Skeletal muscle tissue (tissue), 4 donors: ENCODE measurements around the gene TSHR. TPM values are rescaled to one million over a fixed set of nuclear protein-coding genes. Genes with fewer than 3 reads are reported as not detected.

Experiments
- H3K27ac ChIP-seq: one replicate; pipeline ENCODE4 v1.7.0; 2013; ENCODE audit warnings: mild to moderate bottlenecking, low read depth, low read length, inconsistent platforms
- H3K27me3 ChIP-seq, 3 donors: one replicate each; pipeline ENCODE4 v1.7.0; 2013; ENCODE audit warnings: low read length in 3 of 3; ENCODE audit not compliant: control insufficient read depth in 3 of 3, insufficient read depth in 3 of 3
- H3K36me3 ChIP-seq, 3 donors: one replicate each; pipeline ENCODE4 v1.7.0; 2013; ENCODE audit warnings: low read length in 3 of 3; ENCODE audit not compliant: control insufficient read depth in 3 of 3, insufficient read depth in 3 of 3
- H3K4me1 ChIP-seq, 3 donors: one replicate each; pipeline ENCODE4 v1.7.0; 2013; ENCODE audit warnings: low read length in 3 of 3, mild to moderate bottlenecking in 3 of 3; ENCODE audit not compliant: control insufficient read depth in 3 of 3, insufficient read depth in 3 of 3
- H3K4me3 ChIP-seq, 3 donors: one replicate each; pipeline ENCODE4 v1.7.0; 2013; ENCODE audit warnings: low read length in 3 of 3
- H3K9ac ChIP-seq, 3 donors: one replicate each; pipeline ENCODE4 v1.7.0; 2013; ENCODE audit warnings: low read length in 3 of 3, mild to moderate bottlenecking in 3 of 3, moderate library complexity in 2 of 3, low read depth in 1 of 3
- H3K9me3 ChIP-seq, 3 donors: one replicate each; pipeline ENCODE4 v1.7.0; 2013; ENCODE audit warnings: low read length in 3 of 3; ENCODE audit not compliant: control insufficient read depth in 3 of 3
- total RNA-seq: library from RNA; depleted of rRNA; stranded (reverse); fragments of >200 nt; gene quantifications from one replicate; pipeline ENCODE4 v1.2.3, GENCODE V29; 2014
- donor health status: Osteomylitis.

The TSHR gene
- total RNA-seq, 1 donor from 2014 or later: under 0.01 TPM

DNA sequence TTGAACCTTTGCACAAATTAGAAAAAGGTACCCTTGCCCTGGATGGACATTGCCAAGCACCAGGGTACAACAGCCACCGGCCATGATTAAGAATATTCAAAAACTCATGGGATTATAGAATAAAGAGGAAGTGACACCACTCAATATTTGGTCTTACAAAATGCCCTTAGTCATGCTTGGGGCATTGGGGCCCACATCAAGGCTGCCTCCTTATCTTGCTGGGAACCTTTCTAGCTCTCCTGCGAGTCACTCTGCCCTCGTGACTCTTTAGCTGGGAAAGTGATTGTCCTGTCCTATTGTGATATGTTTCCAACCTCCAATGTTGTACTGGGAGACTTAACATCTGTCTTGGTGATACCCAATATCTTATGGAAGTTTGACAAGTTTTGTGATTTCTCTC is 207.5 kb downstream of the TSHR start:
- Histone ChIP-seq H3K4me1 (no peaks in the 10 kb centered on the region), H3K9me3 (no peaks in the 10 kb centered on the region), H3K36me3 (no peaks in the 10 kb centered on the region), H3K4me3 (no peak overlapping the region), H3K27ac (no peak overlapping the region), H3K27me3 (no peaks in the 10 kb centered on the region), H3K9ac (no peak overlapping the region)

DNA sequence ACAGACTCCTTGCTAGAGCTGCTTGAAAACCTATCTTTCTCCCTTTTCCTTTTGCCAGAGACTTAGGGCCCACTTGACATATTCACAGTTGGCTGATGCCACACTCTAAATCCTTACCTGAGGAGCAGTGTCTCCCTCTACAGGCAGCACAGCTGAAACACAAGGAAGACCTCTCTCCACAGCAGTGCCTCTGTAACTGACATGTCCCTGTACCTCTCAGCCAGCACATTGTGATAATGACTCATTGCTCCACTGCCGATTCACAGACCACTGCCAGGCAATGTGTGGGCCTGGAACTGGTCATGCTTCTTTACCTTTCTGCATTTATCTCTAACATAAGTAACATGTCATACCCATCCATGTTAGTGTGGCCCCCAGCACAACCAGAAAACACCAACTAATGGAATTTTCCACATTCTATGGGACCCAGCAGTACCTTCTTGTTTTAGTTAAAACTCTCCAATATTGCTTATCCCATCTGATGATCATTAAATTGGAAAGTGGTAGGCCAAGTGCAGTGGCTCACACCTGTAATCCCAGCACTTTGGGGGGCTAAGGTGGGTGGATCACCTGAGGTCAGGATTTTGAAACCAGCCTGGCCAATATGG is 208.8 kb downstream of the TSHR start:
- Histone ChIP-seq H3K9me3 (no peaks in the 10 kb centered on the region), H3K27me3 (no peaks in the 10 kb centered on the region), H3K27ac (no peak overlapping the region), H3K36me3 (no peaks in the 10 kb centered on the region), H3K9ac (no peak overlapping the region), H3K4me1 (peaks cover 0 to 1% (median 1%) of the 10 kb centered on the region in 3 donors), H3K4me3 (no peak overlapping the region)

DNA sequence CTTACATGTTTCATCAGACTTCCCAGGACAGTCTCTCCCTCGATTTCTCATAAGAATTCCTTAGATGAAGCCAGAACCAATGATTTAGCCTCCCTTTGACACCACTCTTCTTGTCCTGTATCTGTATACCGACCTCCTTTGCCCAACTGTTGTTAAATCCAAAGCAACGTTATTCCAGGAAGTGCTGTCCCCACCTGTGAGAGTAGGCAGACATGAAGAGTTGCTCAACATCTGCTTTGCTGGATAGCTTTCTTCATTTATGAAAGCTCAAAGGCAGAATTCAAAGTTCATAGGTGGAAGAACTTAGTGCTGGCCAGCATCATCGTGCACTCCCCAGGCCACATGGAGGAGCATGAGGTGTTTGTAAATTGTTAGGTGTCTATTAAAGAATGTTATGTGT is 209.8 kb downstream of the TSHR start:
- Histone ChIP-seq H3K4me1 (peaks cover 0 to 10% (median 8%) of the 10 kb centered on the region in 3 donors), H3K27ac (no peak overlapping the region)

DNA sequence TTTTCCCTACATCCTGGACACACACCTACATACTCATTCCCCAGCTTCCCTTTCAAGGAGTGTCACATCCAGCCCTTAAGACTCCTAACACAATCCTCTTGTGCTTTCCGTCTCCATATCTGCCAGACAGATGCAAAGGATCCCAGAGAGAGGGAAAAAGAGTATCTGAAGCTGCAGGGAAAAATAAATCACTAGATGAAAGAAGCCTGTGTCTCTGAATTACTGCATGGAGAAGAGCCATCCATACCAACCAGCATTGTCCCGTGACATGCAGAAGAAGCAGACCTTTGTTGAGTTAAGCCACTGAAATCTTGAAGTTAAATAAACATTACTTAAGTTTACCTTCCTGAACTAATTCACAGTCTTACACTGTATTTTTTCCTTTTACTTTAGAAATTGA is 210.7 kb downstream of the TSHR start:
- Histone ChIP-seq H3K9ac (no peak overlapping the region), H3K4me1 (peaks cover 0 to 12% (median 10%) of the 10 kb centered on the region in 3 donors), H3K27ac (no peak overlapping the region), H3K27me3 (no peaks in the 10 kb centered on the region), H3K36me3 (no peaks in the 10 kb centered on the region), H3K4me3 (no peak overlapping the region), H3K9me3 (no peaks in the 10 kb centered on the region)

More for the DNA sequence above, 209.8 kb downstream of the TSHR start:
- Histone ChIP-seq H3K27me3 (no peaks in the 10 kb centered on the region), H3K9ac (no peak overlapping the region), H3K9me3 (no peaks in the 10 kb centered on the region), H3K36me3 (no peaks in the 10 kb centered on the region), H3K4me3 (no peak overlapping the region)

DNA sequence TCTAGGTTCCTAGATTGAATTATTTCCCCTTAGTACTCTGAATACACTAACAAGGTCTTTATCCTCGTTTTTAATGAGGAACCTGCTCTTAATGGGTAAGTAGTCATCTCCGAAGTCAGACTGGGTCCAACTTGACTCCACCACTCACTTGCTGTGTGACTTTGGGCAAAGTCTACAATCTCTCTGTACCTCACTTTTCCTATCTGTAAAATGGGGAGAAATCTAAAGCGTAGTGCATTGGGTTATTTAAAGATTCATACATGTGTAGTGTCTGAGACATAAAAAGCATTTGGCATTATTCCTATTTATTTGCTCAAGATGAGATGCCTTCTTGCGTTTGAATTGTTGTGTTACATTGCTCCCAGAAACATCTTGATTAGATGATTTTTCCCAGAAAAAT is 213.8 kb downstream of the TSHR start:
- H3K27ac ChIP-seq: peak overlapping the region; percentile 96
- H3K36me3 ChIP-seq: no peaks in the 10 kb centered on the region
- no peaks in the 10 kb centered on the region for H3K27me3 ChIP-seq
- H3K4me3 ChIP-seq: peak overlapping the region; percentile 88 to 95 (median 94)
- H3K9ac ChIP-seq: peak overlapping the region; percentile 88 to 99 (median 94)
- no peaks in the 10 kb centered on the region for H3K9me3 ChIP-seq
- peaks cover 0 to 12% (median 10%) of the 10 kb centered on the region in 3 donors for H3K4me1 ChIP-seq

DNA sequence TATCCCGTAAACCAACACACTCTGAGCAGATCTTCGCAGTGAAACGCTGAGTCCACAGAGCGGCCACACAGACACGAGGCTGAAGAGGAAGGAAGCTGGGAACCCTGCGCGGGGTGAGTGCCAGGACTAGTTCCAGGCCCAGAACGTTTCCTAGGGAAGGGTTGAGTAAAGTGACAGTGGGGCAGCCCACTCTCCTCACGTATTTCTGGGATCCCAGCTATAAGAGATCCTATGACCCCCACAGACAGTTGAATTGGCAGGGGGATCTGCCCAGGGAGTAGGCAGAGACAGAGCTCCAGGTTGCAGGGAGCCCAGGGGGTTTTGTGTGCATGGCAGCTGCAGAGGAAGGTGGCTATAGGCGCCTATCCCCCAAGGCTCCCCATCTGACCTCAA is 214.3 kb downstream of the TSHR start:
- Histone ChIP-seq H3K27ac (peak overlapping the region; percentile 96), H3K36me3 (no peaks in the 10 kb centered on the region), H3K9me3 (no peaks in the 10 kb centered on the region), H3K4me1 (peaks cover 0 to 12% (median 10%) of the 10 kb centered on the region in 3 donors), H3K4me3 (peak overlapping the region; percentile 88 to 95 (median 94)), H3K9ac (peak overlapping the region; percentile 88 to 99 (median 94)), H3K27me3 (no peaks in the 10 kb centered on the region)

DNA sequence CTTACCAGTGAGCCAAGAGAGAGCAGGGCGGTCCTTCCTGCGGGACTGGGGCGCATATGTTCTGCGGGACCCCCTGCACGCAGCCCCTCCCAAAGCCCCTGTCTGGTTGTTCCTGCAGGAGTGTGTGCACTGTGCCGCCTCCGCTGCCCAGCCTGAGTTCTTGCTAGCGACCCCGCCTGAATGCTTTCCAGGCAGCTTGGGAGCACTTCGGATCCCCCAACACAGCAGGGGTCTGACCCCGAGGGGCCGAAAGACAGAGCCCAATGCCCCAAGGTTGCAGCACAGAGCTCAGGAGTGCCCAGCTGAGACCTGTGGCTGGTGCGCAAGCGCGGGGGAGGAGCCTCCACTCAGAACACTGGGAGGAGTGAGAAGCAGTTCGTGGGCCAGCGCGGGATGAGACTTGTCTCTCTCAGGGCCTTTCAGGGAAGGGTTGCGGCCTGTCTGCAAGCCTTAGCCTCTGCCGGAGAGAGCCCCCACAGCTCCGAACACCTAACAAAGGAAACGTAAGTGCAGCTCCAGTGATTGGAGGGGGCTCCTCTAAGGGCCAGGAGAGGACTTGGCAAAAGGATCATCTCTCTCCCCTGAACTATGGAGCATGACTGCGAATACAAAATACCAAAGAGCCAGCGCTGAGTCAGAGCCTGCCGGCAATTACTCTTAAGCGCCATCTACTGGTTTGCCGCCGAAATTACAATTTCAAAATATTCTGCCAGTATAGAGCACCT is 214.8 kb downstream of the TSHR start:
- peak overlapping the region; percentile 96 for H3K27ac ChIP-seq
- H3K9me3 ChIP-seq: no peaks in the 10 kb centered on the region
- H3K27me3 ChIP-seq: no peaks in the 10 kb centered on the region
- H3K36me3 ChIP-seq: no peaks in the 10 kb centered on the region
- peak overlapping the region; percentile 88 to 99 (median 94) for H3K9ac ChIP-seq
- H3K4me1 ChIP-seq: peaks cover 0 to 12% (median 10%) of the 10 kb centered on the region in 3 donors
- peak overlapping the region; percentile 88 to 95 (median 94) for H3K4me3 ChIP-seq

DNA sequence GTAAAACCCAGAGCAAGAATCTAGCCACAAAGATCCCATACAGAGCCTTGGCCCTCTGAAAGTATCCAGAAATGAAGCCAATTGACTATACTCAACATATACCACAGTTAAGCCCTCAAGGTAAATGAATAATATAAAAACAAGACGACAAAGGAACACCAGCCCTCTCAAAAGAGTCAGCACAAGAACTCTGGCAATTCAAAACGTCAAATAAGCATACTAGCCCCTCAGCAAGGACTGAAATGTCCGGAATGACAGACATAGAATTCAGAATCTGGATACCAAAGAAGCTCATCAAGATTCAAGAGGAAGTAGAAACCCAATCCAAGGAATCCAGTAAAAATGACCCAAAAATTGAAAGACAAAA is 215.4 kb downstream of the TSHR start:
- no peaks in the 10 kb centered on the region for H3K36me3 ChIP-seq
- H3K4me3 ChIP-seq: peak overlapping the region; percentile 23 to 95 (median 88)
- peak overlapping the region; percentile 88 to 99 (median 94) for H3K9ac ChIP-seq
- no peaks in the 10 kb centered on the region for H3K9me3 ChIP-seq
- peaks cover 0 to 12% (median 10%) of the 10 kb centered on the region in 3 donors for H3K4me1 ChIP-seq
- peak overlapping the region; percentile 96 for H3K27ac ChIP-seq
- H3K27me3 ChIP-seq: no peaks in the 10 kb centered on the region

DNA sequence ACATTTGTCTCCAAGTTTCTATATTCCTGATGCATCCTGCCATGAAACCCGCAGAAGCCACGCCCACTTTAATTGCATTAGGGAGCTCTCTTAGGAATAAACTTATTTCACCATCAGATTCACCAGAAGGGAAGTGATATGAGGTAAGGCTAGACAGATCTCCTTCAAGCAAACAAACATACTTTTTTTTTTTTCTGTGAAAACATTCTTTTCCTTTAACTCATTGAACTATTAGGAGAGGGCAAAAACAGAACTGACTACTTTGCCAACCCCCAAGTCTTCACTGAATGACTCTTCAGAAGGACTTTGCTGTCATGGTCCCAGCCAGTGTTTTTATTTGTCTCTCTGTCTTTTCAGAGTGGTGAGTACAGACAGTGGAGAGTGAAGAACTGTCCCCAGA is 216.9 kb downstream of the TSHR start:
- Histone ChIP-seq H3K27me3 (no peaks in the 10 kb centered on the region), H3K9ac (no peak overlapping the region), H3K4me3 (no peak overlapping the region), H3K36me3 (no peaks in the 10 kb centered on the region), H3K9me3 (no peaks in the 10 kb centered on the region), H3K27ac (no peak overlapping the region), H3K4me1 (peaks cover 0 to 12% (median 10%) of the 10 kb centered on the region in 3 donors)

DNA sequence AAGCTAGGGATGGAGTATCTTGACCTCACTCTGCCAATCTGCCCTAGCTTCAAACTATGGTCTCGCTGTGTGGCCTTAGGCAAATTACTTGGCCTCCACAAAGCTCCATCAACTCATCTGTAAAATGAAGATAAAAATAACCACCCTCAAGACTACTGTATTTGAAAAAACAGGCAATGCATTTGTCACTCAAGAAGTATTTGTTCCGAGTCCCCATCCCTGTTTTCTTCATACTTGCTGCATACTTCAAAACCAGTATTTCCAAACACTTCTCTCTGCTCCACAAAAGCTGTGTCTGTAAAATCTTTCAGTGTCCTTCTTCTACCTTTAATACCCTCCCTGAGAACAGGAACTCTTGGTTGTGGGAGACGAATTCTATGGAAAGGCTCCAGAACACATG is 217.5 kb downstream of the TSHR start:
- Histone ChIP-seq H3K9me3 (no peaks in the 10 kb centered on the region), H3K9ac (no peak overlapping the region), H3K27ac (no peak overlapping the region), H3K4me1 (peaks cover 0 to 12% (median 10%) of the 10 kb centered on the region in 3 donors), H3K4me3 (no peak overlapping the region), H3K36me3 (no peaks in the 10 kb centered on the region), H3K27me3 (no peaks in the 10 kb centered on the region)
